Tibial nerve (tissue), 4 donors: ENCODE data around the gene PGM5. TPM values are rescaled to one million over a fixed set of nuclear protein-coding genes. Genes with fewer than 3 reads are reported as not detected.

Source experiments
- DNase-seq, 2 donors: peaks; one replicate each; pipeline ENCODE4 v3.0.0-alpha.2; 2019; ENCODE audit warnings: low spot score in 2 of 2
- H3K27ac ChIP-seq, 4 donors: fragments of 200-600 bp; sonication (generic) in 3 of 4; one replicate each; pipeline ENCODE4 v1.5.1; 2017 to 2019; ENCODE audit warnings: mild to moderate bottlenecking in 1 of 4
- H3K27me3 ChIP-seq, 2 donors: fragments of 200-600 bp; sonication (generic) in 1 of 2; one replicate each; pipeline versions ENCODE4 v1.5.1 to v1.6.0; 2017 to 2019
- H3K36me3 ChIP-seq, 3 donors: fragments of 200-600 bp; sonication (generic); one replicate each; pipeline ENCODE4 v1.5.1; 2018 to 2019
- H3K4me1 ChIP-seq, 4 donors: fragments of 200-600 bp; sonication (generic) in 3 of 4; one replicate each; pipeline ENCODE4 v1.5.1; 2017 to 2019
- H3K4me3 ChIP-seq, 4 donors: fragments of 200-600 bp; sonication (generic) in 3 of 4; one replicate each; pipeline ENCODE4 v1.5.1; 2017 to 2019; ENCODE audit warnings: mild to moderate bottlenecking in 1 of 4, moderate library complexity in 1 of 4
- H3K9me3 ChIP-seq, 4 donors: fragments of 200-600 bp; sonication (generic) in 3 of 4; one replicate each; pipeline ENCODE4 v1.5.1; 2017 to 2019
- CTCF ChIP-seq, 5 experiments: fragments of 200-600 bp in 3 of 5; fragments of 450-650 bp in 2 of 5; sonication (generic) in 3 of 5; IDR thresholded peaks; one replicate each; pipeline ENCODE4 v1.5.1; 2016 to 2019; ENCODE audit warnings: antibody characterized with exemption in 5 of 5, mild to moderate bottlenecking in 3 of 5, moderate library complexity in 2 of 5
- EP300 ChIP-seq, 2 donors: sonication (generic); formaldehyde crosslinking; IDR thresholded peaks; one replicate each; pipeline ENCODE4 v1.6.1; 2017; ENCODE audit warnings: antibody characterized with exemption in 2 of 2, mild to moderate bottlenecking in 1 of 2
- POLR2A ChIP-seq, 2 donors: fragments of 450-650 bp; IDR thresholded peaks; one replicate each; pipeline ENCODE4 v1.6.1; 2017; ENCODE audit warnings: antibody characterized with exemption in 2 of 2, mild to moderate bottlenecking in 2 of 2, moderate library complexity in 2 of 2
- WGBS, 2 donors: methylation state at CpG; one replicate each; pipeline ENCODE4 v1.1.5; 2018; 5-methylcytosine and 5-hydroxymethylcytosine counted together
- total RNA-seq, 4 donors: library from RNA; depleted of rRNA; stranded (reverse); fragments of >200 nt; gene quantifications; one replicate each; pipeline ENCODE4 v1.1.0, GENCODE V29; 2016

Gene PGM5
- total RNA-seq, 4 donors from 2014 or later = 20.1 to 43.1 (median 27.0) TPM

DNA sequence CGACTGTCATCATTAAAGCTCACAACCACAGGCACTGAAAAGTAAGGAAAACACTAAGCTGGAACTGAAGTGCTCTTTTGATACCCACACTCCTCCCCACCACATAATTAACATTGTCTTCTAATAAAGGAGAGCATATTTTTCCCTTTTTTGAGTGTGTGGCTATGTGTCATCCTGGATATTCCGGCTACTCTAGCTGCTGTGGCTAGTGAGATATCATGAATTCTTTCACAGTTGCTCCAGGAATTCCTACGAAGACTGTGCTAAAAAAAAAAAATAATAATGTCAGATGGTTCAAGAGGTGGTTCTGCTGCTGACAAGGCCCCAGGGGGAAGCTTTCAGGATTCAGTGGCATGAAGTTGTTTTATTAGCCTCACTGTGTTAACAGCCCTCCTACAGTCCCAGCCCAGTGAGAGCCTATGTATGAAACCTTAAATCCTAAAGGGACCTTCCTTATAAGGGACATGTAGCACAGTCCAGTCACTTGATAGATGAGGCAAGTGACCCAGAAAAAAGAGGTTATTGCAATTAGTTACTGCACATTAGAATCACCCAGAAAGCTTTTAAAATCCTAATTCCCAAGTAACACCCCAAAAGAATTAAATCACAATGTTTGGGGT, 137.7 kb downstream of the PGM5 start:
- TF ChIP-seq EP300 (IDR thresholded peaks at IDR 0.05) = no peak
- TF ChIP-seq POLR2A (IDR thresholded peaks at IDR 0.05) = no peak
- no peak for TF ChIP-seq CTCF (IDR thresholded peaks at IDR 0.05)
- no peaks in the 10 kb centered on the region for H3K4me1 ChIP-seq
- WGBS, 2 donors = 39 to 58% methylated on average over 3 of the region's 3 CpGs
- no peak for DNase-seq
- H3K36me3 ChIP-seq = peaks cover 0 to 4% (median 0%) of the 10 kb centered on the region in 3 donors
- H3K4me3 ChIP-seq = no peak overlapping the region
- no peaks in the 10 kb centered on the region for H3K27me3 ChIP-seq
- H3K9me3 ChIP-seq = no peaks in the 10 kb centered on the region
- H3K27ac ChIP-seq = no peak overlapping the region

GRCh38 chr9:68495247-68495646, 138.8 kb downstream of the PGM5 start:
- H3K9me3 ChIP-seq = no peaks in the 10 kb centered on the region
- TF ChIP-seq EP300 (IDR thresholded peaks at IDR 0.05) (no peak), CTCF (IDR thresholded peaks at IDR 0.05) (no peak), POLR2A (IDR thresholded peaks at IDR 0.05) (no peak)
- WGBS, 2 donors = 48 to 86% methylated on average over 1 of the region's 1 CpG
- no peak overlapping the region for H3K4me3 ChIP-seq
- H3K27me3 ChIP-seq = no peaks in the 10 kb centered on the region
- DNase-seq = no peak
- H3K4me1 ChIP-seq = no peaks in the 10 kb centered on the region
- H3K27ac ChIP-seq = no peak overlapping the region
- H3K36me3 ChIP-seq = peaks cover 0 to 4% (median 0%) of the 10 kb centered on the region in 3 donors

GRCh38 chr9:68496356-68496755, 139.9 kb downstream of the PGM5 start:
- DNase-seq = no peak
- no peak overlapping the region for H3K27ac ChIP-seq

DNA sequence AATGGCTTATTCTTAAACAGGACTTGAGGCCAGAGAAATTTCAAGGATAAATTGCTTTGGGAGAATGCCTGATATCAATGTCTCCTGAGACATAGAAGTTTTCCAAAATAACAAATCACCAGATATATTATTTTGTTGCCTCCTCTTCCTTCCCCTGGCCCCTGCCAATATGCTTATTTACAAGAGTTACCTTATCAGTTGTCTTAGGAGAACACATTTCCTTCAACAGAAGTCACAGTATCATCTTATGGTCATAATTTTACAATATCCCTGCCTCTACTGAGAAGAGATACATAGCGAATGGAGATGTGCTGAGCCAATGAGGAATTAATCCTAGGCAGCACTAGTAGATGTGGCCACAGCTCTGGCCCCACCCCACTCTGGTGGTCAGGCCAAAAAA, 141.2 kb downstream of the PGM5 start:
- H3K4me1 ChIP-seq = no peaks in the 10 kb centered on the region
- H3K27me3 ChIP-seq = no peaks in the 10 kb centered on the region
- 84 to 96% methylated on average over 1 of the region's 1 CpG for WGBS, 2 donors
- no peaks in the 10 kb centered on the region for H3K9me3 ChIP-seq
- TF ChIP-seq CTCF (IDR thresholded peaks at IDR 0.05) (no peak), POLR2A (IDR thresholded peaks at IDR 0.05) (no peak), EP300 (IDR thresholded peaks at IDR 0.05) (no peak)
- H3K27ac ChIP-seq = no peak overlapping the region
- DNase-seq = no peak
- H3K36me3 ChIP-seq = peaks cover 0 to 4% (median 0%) of the 10 kb centered on the region in 3 donors
- no peak overlapping the region for H3K4me3 ChIP-seq

More at GRCh38 chr9:68496356-68496755, 139.9 kb downstream of the PGM5 start:
- Histone ChIP-seq H3K4me1 (no peaks in the 10 kb centered on the region), H3K27me3 (no peaks in the 10 kb centered on the region), H3K9me3 (no peaks in the 10 kb centered on the region), H3K36me3 (peaks cover 0 to 4% (median 0%) of the 10 kb centered on the region in 3 donors), H3K4me3 (no peak overlapping the region)
- TF ChIP-seq CTCF (IDR thresholded peaks at IDR 0.05) = no peak
- no peak for TF ChIP-seq EP300 (IDR thresholded peaks at IDR 0.05)
- TF ChIP-seq POLR2A (IDR thresholded peaks at IDR 0.05) = no peak

GRCh38 chr9:68498816-68499215, 142.4 kb downstream of the PGM5 start:
- no peak overlapping the region for H3K4me3 ChIP-seq
- DNase-seq = no peak
- WGBS, 2 donors = 84 to 93% methylated on average over 2 of the region's 2 CpGs
- no peaks in the 10 kb centered on the region for H3K27me3 ChIP-seq
- H3K4me1 ChIP-seq = no peaks in the 10 kb centered on the region
- TF ChIP-seq EP300 (IDR thresholded peaks at IDR 0.05) (no peak), CTCF (IDR thresholded peaks at IDR 0.05) (no peak), POLR2A (IDR thresholded peaks at IDR 0.05) (no peak)
- no peaks in the 10 kb centered on the region for H3K9me3 ChIP-seq
- peaks cover 0 to 4% (median 0%) of the 10 kb centered on the region in 3 donors for H3K36me3 ChIP-seq
- no peak overlapping the region for H3K27ac ChIP-seq
